Measurements from ENCODE around the gene GPR89B.
"Not testable (repeated sequence)": the region's sequence is repeated elsewhere in the genome, so short reads cannot be mapped to it uniquely, and the experiment has no call there.

Gene GPR89B

DNA sequence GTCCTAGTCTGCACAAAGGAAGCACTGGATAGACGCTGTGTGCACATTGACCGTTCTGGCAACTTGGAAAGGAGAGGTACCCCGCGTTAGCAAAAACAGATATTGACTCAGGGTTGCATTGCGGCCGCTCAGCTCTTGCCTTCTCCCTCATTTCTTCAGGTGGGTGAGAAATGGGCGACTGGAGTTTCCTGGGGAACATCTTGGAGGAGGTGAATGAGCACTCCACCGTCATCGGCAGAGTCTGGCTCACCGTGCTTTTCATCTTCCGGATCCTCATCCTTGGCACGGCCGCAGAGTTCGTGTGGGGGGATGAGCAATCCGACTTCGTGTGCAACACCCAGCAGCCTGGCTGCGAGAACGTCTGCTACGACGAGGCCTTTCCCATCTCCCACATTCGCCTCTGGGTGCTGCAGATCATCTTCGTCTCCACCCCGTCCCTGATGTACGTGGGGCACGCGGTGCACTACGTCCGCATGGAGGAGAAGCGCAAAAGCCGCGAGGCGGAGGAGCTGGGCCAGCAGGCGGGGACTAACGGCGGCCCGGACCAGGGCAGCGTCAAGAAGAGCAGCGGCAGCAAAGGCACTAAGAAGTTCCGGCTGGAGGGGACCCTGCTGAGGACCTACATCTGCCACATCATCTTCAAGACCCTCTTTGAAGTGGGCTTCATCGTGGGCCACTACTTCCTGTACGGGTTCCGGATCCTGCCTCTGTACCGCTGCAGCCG lies 20.3 kb upstream of the GPR89B start:
- H3K4me1 Mint-ChIP-seq = no peaks in the 10 kb centered on the region
- H3K4me3 Mint-ChIP-seq = no peak overlapping the region
- no peak for ATAC-seq (replicated peaks; ENCODE audit: extremely low read depth, poor library complexity, severe bottlenecking)
- no peak overlapping the region for H3K27ac Mint-ChIP-seq (ENCODE audit: low read depth)
- H3K27me3 Mint-ChIP-seq = peaks cover 13% of the 10 kb centered on the region
- DNase-seq (ENCODE audit: low spot score in 2 of 2) = no peak
- no peaks in the 10 kb centered on the region for H3K36me3 Mint-ChIP-seq (ENCODE audit: insufficient read depth)
- H3K9me3 Mint-ChIP-seq = no peaks in the 10 kb centered on the region

DNA sequence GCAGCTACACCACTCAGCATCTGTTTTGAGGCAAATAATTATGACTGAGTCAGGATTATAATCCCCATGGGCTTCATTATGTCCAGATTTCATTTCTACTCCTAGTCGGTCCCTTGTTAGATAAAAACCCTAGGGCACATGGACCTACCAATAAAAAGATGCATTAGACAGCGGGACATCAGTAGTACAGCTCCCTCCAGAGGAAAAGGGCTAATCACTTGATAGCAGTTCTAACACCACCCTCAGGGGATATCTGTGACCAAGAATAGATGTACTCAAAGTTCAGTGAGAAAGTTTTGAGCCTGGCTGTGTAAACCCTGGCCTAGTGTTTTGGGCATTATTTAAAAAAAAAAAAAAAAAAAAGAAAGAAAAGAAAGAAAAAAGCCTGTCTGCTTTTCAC lies 15.7 kb upstream of the GPR89B start:
- no peak for ATAC-seq (replicated peaks; ENCODE audit: extremely low read depth, poor library complexity, severe bottlenecking)
- Mint-ChIP-seq H3K27me3 (peaks cover 46% of the 10 kb centered on the region), H3K4me3 (no peak overlapping the region), H3K36me3 (ENCODE audit: insufficient read depth) (no peaks in the 10 kb centered on the region), H3K27ac (ENCODE audit: low read depth) (no peak overlapping the region), H3K9me3 (no peaks in the 10 kb centered on the region), H3K4me1 (no peaks in the 10 kb centered on the region)
- DNase-seq (ENCODE audit: low spot score in 2 of 2) = no peak

DNA sequence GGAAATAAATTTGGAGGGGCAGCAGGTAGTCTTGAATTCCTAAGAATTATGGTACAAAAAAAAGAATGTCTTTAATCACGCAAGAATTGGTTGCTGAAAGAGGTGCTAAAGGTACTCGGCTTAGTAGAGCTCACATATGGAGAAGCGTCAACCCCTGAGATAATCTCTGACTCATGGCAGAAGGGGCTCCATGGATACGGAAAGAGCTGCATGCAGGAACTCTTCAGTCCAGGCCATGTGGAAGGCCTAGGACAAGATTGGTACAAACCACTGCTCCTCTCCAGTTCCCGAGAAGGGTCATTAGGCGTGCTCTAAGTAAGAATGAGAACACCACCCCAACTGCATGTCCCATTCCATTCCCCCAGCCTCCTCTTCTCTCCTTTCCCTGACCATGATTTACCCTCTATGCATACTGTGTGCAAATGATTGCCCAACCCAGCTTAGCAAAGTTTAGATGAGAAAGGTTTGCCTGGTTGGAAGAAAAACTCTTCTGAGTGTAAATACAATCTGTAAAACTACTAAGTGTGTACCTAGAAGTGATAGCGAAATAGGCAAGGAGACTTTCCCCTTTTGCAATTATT lies 14.8 kb upstream of the GPR89B start:
- Mint-ChIP-seq H3K27me3 (peaks cover 46% of the 10 kb centered on the region), H3K27ac (ENCODE audit: low read depth) (no peak overlapping the region), H3K4me1 (no peaks in the 10 kb centered on the region), H3K4me3 (no peak overlapping the region), H3K9me3 (no peaks in the 10 kb centered on the region), H3K36me3 (ENCODE audit: insufficient read depth) (no peaks in the 10 kb centered on the region)
- DNase-seq (ENCODE audit: low spot score in 2 of 2) (no peak), ATAC-seq (replicated peaks; ENCODE audit: extremely low read depth, poor library complexity, severe bottlenecking) (no peak)

DNA sequence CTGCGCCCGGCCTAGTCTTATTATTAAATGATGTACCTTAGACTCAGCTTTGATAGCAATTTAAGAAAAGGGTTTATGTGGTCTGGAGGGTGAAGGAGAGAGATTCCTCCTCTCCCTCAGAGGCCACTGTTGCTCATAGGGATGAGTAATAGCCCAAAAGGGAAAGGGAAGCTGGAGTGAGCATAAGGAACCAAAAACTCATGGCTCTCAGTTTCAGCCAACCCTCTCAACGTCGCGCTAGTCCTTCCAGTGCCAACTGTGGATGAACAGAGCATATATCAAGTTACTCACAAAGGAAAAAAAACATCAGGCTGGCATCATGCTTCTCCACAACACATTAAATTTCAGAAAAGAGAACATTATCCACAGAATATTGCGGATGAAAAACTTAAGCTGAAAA lies 8.3 kb upstream of the GPR89B start:
- no peak for DNase-seq (ENCODE audit: low spot score in 2 of 2)
- no peaks in the 10 kb centered on the region for H3K4me1 Mint-ChIP-seq
- H3K36me3 Mint-ChIP-seq (ENCODE audit: insufficient read depth) = peaks cover 2% of the 10 kb centered on the region
- no peaks in the 10 kb centered on the region for H3K9me3 Mint-ChIP-seq
- peaks cover 23% of the 10 kb centered on the region for H3K27me3 Mint-ChIP-seq
- ATAC-seq (replicated peaks; ENCODE audit: extremely low read depth, poor library complexity, severe bottlenecking) = no peak
- no peak overlapping the region for H3K27ac Mint-ChIP-seq (ENCODE audit: low read depth)
- no peak overlapping the region for H3K4me3 Mint-ChIP-seq

DNA sequence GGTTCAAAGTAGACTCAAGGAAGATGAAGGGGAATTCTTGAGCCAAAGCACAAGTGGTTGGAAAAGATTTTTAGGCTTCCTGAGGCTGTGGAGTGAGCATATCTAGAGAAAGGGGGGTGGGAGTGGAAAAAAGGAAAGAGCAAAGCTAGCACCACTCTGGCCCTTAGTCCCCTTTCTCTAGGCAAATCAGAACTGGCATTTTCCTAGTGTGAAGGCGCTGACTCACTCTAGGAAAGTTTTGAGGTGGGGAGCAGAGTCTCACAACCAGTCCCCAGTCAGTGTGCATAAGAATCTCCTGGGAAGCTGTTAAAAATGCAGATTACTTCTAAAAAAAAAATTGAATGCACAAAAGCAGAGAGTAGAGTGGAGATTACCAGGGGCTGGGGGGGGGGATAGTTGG lies 3.4 kb upstream of the GPR89B start:
- H3K36me3 Mint-ChIP-seq (ENCODE audit: insufficient read depth) = peaks cover 7% of the 10 kb centered on the region

DNA sequence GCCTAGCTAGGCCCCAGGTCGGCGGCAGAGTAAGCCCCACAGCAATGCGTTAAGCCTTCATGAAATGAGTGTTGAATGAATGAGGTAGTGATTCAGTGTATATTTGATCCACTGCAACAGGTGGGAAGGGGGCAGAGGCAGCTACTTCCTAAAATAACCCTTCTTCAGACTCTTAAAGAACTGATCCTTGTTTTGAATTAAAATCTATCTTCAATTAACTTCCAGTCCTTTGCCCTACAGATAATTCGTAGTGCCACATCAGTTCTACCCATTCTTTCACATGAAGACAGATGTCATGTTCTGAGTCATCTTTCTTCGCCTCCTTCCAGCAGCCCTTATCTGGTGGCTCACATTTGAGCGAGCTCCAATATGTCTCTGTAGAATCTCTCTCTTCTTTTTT lies 1.0 kb upstream of the GPR89B start:
- not testable (repeated sequence) for ATAC-seq (replicated peaks; ENCODE audit: extremely low read depth, poor library complexity, severe bottlenecking); H3K27me3 Mint-ChIP-seq; H3K36me3 Mint-ChIP-seq (ENCODE audit: insufficient read depth); H3K27ac Mint-ChIP-seq (ENCODE audit: low read depth); H3K4me3 Mint-ChIP-seq; DNase-seq (ENCODE audit: low spot score in 2 of 2); H3K9me3 Mint-ChIP-seq
- peaks cover 23% of the 10 kb centered on the region for H3K4me1 Mint-ChIP-seq

More for the DNA sequence above, 3.4 kb upstream of the GPR89B start:
- no peak for DNase-seq (ENCODE audit: low spot score in 2 of 2)
- Mint-ChIP-seq H3K9me3 (no peaks in the 10 kb centered on the region), H3K27me3 (no peaks in the 10 kb centered on the region), H3K4me3 (no peak overlapping the region), H3K27ac (ENCODE audit: low read depth) (no peak overlapping the region), H3K4me1 (no peaks in the 10 kb centered on the region)
- ATAC-seq (replicated peaks; ENCODE audit: extremely low read depth, poor library complexity, severe bottlenecking) = no peak

DNA sequence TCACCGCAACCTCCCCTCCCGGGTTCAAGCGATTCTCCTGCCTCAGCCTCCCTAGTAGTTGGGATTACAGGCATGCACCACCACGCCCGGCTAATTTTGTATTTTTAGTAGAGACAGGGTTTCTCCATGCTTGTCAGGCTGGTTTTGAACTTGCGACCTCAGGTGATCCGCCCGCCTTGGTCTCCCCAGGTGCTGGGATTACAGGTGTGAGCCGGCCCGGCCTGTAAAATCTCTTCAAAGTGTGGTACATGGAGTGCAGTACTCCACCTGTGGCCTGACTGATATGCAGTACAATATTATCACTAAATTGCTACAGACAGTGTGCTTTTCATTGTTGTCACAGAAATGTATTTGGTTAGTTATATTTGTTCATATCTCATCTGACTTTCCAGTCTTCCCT lies 531 bp upstream of the GPR89B start:
- not testable (repeated sequence) for H3K9me3 Mint-ChIP-seq; H3K36me3 Mint-ChIP-seq (ENCODE audit: insufficient read depth); H3K4me3 Mint-ChIP-seq; DNase-seq (ENCODE audit: low spot score in 2 of 2); H3K27me3 Mint-ChIP-seq; ATAC-seq (replicated peaks; ENCODE audit: extremely low read depth, poor library complexity, severe bottlenecking)
- Mint-ChIP-seq H3K4me1 (peaks cover 27% of the 10 kb centered on the region), H3K27ac (ENCODE audit: low read depth) (peak overlapping the region; percentile 61)

DNA sequence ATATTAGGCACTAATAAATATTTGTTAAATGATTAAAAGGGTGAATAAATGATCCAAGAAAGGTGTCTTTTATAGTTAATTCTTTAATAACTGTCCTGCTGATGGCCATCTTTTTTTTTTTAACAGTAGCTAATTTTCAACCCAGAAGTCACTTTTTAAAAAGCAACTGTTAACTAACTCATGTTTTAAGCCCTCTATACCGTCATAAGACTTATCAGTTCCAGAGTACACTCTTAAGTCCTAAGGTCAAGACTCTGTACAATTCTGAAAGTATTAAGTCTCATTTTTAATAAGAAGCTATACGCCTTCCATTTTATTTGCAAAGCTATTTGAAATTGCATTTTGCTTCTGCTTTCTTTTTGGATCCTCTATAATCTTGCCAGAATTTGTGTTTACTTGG lies 2.9 kb downstream of the GPR89B start:
- Mint-ChIP-seq H3K4me3 (peak overlapping the region; percentile 57), H3K4me1 (peaks cover 33% of the 10 kb centered on the region), H3K27ac (ENCODE audit: low read depth) (peak overlapping the region; percentile 69)
- H3K9me3 Mint-ChIP-seq; H3K36me3 Mint-ChIP-seq (ENCODE audit: insufficient read depth); H3K27me3 Mint-ChIP-seq; ATAC-seq (replicated peaks; ENCODE audit: extremely low read depth, poor library complexity, severe bottlenecking); DNase-seq (ENCODE audit: low spot score in 2 of 2): not testable (repeated sequence)

DNA sequence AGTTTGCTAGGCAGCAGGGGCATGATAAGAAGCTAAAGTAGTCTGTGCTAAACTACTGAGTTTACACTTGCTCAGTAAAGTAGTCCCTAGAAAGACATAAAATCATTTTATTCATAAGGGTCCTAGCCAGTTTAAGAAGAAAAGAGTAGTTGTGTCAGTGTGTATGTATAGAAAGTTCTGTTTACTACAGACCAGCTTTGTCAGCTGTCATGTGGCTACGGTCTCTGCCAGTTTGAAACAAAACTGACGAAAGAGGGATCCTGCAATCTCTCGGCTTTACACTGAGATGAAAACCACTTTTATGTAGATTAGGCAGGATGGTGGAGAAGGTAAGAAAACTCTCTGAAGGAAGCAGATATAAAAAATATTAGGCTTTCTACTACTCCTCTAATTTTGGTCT lies 7.1 kb downstream of the GPR89B start:
- not testable (repeated sequence) for H3K27ac Mint-ChIP-seq (ENCODE audit: low read depth); DNase-seq (ENCODE audit: low spot score in 2 of 2); H3K9me3 Mint-ChIP-seq; H3K27me3 Mint-ChIP-seq; H3K4me3 Mint-ChIP-seq; ATAC-seq (replicated peaks; ENCODE audit: extremely low read depth, poor library complexity, severe bottlenecking)
- peaks cover 30% of the 10 kb centered on the region for H3K4me1 Mint-ChIP-seq
- peaks cover 12% of the 10 kb centered on the region for H3K36me3 Mint-ChIP-seq (ENCODE audit: insufficient read depth)

DNA sequence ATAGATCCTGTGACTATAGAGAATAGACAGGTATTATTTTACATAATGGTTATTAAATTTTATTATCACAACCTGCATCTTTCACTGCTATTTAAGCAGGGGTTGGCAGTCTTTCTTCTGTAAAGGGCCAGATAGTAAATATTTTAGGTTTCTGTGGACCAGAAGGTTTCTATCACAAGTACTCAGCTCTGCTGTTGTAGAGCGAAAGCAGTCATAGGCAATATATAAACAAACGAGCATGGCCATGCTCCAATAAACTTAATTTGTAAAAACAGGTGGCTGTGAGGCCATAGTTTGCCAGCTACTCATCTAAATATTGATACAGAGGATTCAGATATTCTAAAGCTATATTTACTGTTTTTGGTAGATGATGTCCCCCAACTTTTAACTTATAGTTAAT lies 12.2 kb downstream of the GPR89B start:
- not testable (repeated sequence) for H3K9me3 Mint-ChIP-seq; H3K4me3 Mint-ChIP-seq; ATAC-seq (replicated peaks; ENCODE audit: extremely low read depth, poor library complexity, severe bottlenecking); H3K4me1 Mint-ChIP-seq; H3K27ac Mint-ChIP-seq (ENCODE audit: low read depth); DNase-seq (ENCODE audit: low spot score in 2 of 2); H3K27me3 Mint-ChIP-seq
- peaks cover 13% of the 10 kb centered on the region for H3K36me3 Mint-ChIP-seq (ENCODE audit: insufficient read depth)

DNA sequence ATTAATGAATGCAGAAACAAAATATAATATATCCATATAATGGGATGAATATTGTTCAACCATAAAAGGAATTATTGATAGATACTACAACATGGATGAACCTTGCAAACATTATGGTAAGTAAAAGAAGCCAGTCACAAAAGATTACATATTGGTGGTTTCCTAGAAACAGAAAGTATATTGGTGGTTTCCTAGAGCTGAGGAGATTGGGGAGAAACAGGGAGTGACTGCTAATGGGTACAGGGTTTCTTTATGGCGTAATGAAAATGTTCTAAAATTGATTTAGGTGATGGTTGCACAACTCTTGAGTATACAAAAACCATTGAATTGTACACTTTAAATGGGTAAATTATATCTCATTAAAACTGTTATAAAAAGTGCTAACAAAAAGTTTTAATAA lies 14.3 kb downstream of the GPR89B start:
- DNase-seq (ENCODE audit: low spot score in 2 of 2); H3K4me1 Mint-ChIP-seq; H3K4me3 Mint-ChIP-seq; ATAC-seq (replicated peaks; ENCODE audit: extremely low read depth, poor library complexity, severe bottlenecking); H3K27me3 Mint-ChIP-seq; H3K9me3 Mint-ChIP-seq; H3K27ac Mint-ChIP-seq (ENCODE audit: low read depth): not testable (repeated sequence)
- H3K36me3 Mint-ChIP-seq (ENCODE audit: insufficient read depth) = peaks cover 11% of the 10 kb centered on the region

DNA sequence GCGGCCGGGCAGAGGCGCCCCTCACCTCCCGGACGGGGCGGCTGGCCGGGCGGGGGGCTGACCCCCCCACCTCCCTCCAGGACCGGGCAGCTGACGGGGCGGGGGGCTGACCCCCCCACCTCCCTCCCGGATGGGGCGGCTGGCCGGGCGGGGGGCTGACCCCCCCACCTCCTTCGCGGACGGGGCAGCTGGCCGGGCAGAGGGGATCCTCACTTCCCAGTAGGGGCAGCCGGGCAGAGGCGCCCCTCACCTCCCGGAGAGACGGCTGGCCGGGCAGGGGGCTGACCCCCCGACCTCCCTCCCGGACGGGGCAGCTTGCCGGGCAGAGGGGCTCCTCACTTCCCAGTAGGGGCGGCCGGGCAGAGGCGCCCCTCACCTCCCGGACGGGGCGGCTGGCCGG lies 21.3 kb downstream of the GPR89B start:
- not testable (repeated sequence) for H3K4me3 Mint-ChIP-seq; H3K27me3 Mint-ChIP-seq; H3K36me3 Mint-ChIP-seq (ENCODE audit: insufficient read depth); H3K4me1 Mint-ChIP-seq; ATAC-seq (replicated peaks; ENCODE audit: extremely low read depth, poor library complexity, severe bottlenecking); DNase-seq (ENCODE audit: low spot score in 2 of 2); H3K9me3 Mint-ChIP-seq; H3K27ac Mint-ChIP-seq (ENCODE audit: low read depth)

DNA sequence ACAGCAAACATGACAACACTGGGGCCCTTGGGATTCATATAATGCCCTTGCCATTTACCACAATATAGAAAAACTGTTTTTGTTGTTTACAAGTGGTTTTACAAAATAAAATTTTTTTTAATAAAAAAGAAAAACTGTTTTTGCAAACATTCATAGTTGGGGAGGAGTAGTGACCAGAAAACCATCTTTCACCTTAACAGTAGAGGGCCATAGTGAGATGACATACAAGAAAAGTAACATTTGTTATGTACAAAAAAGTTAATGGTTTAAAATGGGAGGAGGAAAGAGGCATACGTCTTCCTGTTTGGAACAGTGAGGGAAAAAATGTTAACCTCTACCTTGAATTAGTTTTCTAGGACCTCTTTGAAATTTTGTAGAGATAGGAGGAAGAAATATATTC lies 30.7 kb downstream of the GPR89B start:
- H3K9me3 Mint-ChIP-seq; H3K36me3 Mint-ChIP-seq (ENCODE audit: insufficient read depth); H3K4me1 Mint-ChIP-seq; H3K27ac Mint-ChIP-seq (ENCODE audit: low read depth); ATAC-seq (replicated peaks; ENCODE audit: extremely low read depth, poor library complexity, severe bottlenecking); DNase-seq (ENCODE audit: low spot score in 2 of 2); H3K4me3 Mint-ChIP-seq; H3K27me3 Mint-ChIP-seq: not testable (repeated sequence)
